H1 (cell line): ENCODE results near the gene LRRC61.

Experiments
- CBX5 ChIP-seq: fragments of 300-800, 300-1000 bp; sonication (generic); IDR thresholded peaks from 2 replicates; pipeline ENCODE4 v1.7.1; 2016; ENCODE audit warnings: antibody characterized with exemption, low read length, low read depth
- POLR2A ChIP-seq, 2 experiments: IDR thresholded peaks; 1 replicate in 1 of 2; 2 replicates in 1 of 2; pipeline ENCODE4 v1.6.1; 2011; ENCODE audit warnings: low read depth in 2 of 2, low read length in 2 of 2, mild to moderate bottlenecking in 2 of 2; ENCODE audit errors: control extremely low read depth in 1 of 2
- SIN3A ChIP-seq, 2 experiments: IDR thresholded peaks in 1 of 2; conservative IDR thresholded peaks in 1 of 2; 2 replicates each; pipeline ENCODE4 v1.6.1; 2011 to 2012; ENCODE audit warnings: low read length in 2 of 2, improper control_type of control experiment in 1 of 2, low read depth in 1 of 2, mild to moderate bottlenecking in 1 of 2
- TF ChIP-seq, protein P1 (sequence below), 3 experiments: IDR thresholded peaks; 1 replicate in 2 of 3; 2 replicates in 1 of 3; pipeline versions ENCODE4 v1.5.1 to v1.6.1; 2011; ENCODE audit warnings: low read length in 3 of 3, mild to moderate bottlenecking in 3 of 3, inconsistent platforms in 2 of 3, low read depth in 1 of 3, moderate library complexity in 1 of 3; ENCODE audit not compliant: insufficient read depth in 1 of 3; ENCODE audit errors: control extremely low read depth in 1 of 3

GRCh38 chr7:150344299-150344698 lies 21.1 kb downstream of the LRRC61 start:
- TF ChIP-seq CBX5 (no peak), POLR2A (IDR thresholded peaks at IDR 0.05; ENCODE audit: control extremely low read depth in 1 of 2, low read depth in 2 of 2, low read length in 2 of 2) (no peak), SIN3A (conservative IDR thresholded peaks at IDR 0.05 in 1 of 2, IDR thresholded peaks at IDR 0.05 in 1 of 2; ENCODE audit: low read depth in 1 of 2, low read length in 2 of 2) (no peak)
- TF ChIP-seq, protein P1, sequence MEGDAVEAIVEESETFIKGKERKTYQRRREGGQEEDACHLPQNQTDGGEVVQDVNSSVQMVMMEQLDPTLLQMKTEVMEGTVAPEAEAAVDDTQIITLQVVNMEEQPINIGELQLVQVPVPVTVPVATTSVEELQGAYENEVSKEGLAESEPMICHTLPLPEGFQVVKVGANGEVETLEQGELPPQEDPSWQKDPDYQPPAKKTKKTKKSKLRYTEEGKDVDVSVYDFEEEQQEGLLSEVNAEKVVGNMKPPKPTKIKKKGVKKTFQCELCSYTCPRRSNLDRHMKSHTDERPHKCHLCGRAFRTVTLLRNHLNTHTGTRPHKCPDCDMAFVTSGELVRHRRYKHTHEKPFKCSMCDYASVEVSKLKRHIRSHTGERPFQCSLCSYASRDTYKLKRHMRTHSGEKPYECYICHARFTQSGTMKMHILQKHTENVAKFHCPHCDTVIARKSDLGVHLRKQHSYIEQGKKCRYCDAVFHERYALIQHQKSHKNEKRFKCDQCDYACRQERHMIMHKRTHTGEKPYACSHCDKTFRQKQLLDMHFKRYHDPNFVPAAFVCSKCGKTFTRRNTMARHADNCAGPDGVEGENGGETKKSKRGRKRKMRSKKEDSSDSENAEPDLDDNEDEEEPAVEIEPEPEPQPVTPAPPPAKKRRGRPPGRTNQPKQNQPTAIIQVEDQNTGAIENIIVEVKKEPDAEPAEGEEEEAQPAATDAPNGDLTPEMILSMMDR (IDR thresholded peaks at IDR 0.05; ENCODE audit: control extremely low read depth in 1 of 3, insufficient read depth in 1 of 3, low read depth in 1 of 3, low read length in 3 of 3): no peak
